NB4 (cell line): Measurements from ENCODE around the gene SLC35E3.

Experiments
- DNase-seq: peaks from one replicate; pipeline ENCODE4 v3.0.0; 2010; ENCODE audit warnings: low read depth
- H3K4me3 ChIP-seq: one replicate; pipeline ENCODE4 v1.5.1; 2011; ENCODE audit warnings: mild to moderate bottlenecking, low read depth, low read length, moderate library complexity
- CTCF ChIP-seq: IDR thresholded peaks from one replicate; pipeline ENCODE4 v1.5.1; 2012; ENCODE audit warnings: low read depth, low read length
- MAX ChIP-seq: IDR thresholded peaks from 2 replicates; pipeline ENCODE4 v1.6.1; 2011; ENCODE audit warnings: low read depth, low read length
- MYC ChIP-seq: IDR thresholded peaks from 2 replicates; pipeline ENCODE4 v1.6.1; 2011; ENCODE audit warnings: low read depth, low read length
- POLR2A ChIP-seq: IDR thresholded peaks from 2 replicates; pipeline ENCODE4 v1.6.1; 2011; ENCODE audit warnings: mild to moderate bottlenecking; ENCODE audit not compliant: insufficient read length; ENCODE audit errors: extremely low read depth

SLC35E3 gene

GRCh38 chr12:68828672-68829068, 82.7 kb downstream of the SLC35E3 start:
- no peak overlapping the region for H3K4me3 ChIP-seq
- DNase-seq, result no peak
- TF ChIP-seq POLR2A (no peak), CTCF (no peak), MAX (no peak), MYC (no peak)
